ENCODE measurements around the gene TDRD1.

The TDRD1 gene

DNA sequence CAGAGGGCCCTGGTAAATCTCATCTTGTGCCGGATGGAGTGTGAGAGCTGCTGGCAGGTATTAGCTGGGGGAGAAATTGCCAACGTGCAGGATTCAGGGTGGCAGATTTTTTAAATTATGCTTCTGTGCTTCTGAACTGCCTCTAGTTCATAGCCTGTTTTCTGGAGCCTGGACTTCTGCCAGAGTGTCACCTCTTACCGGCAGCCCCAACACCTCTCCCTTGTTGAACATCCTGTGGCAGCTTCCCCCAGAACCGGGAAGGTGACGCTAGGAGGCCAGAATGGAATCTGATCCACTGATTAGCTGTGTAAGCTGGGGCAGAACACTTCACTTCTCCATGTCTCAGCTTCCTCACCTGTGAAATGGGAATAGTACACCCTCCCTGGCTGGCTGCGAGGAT, 65.0 kb downstream of the TDRD1 start:
- Histone ChIP-seq H3K4me3 (ENCODE audit: insufficient read length, low read depth) (no peak overlapping the region), H3K36me3 (ENCODE audit: insufficient read depth, insufficient read length, low read length) (no peaks in the 10 kb centered on the region), H3K9me3 (ENCODE audit: insufficient read depth, low read length) (no peaks in the 10 kb centered on the region), H3K9ac (ENCODE audit: insufficient read length, low read depth) (no peak overlapping the region), H3K27me3 (ENCODE audit: insufficient read depth, insufficient read length) (peaks cover 25% of the 10 kb centered on the region), H3K4me1 (ENCODE audit: insufficient read depth, insufficient read length) (peaks cover 2% of the 10 kb centered on the region)
- TF ChIP-seq SUZ12 (IDR thresholded peaks at IDR 0.05; ENCODE audit: extremely low read depth, insufficient read depth, insufficient read length) (no peak), ZNF274 (IDR thresholded peaks at IDR 0.05; ENCODE audit: low read depth, low read length) (no peak), YY1 (IDR thresholded peaks at IDR 0.05; ENCODE audit: insufficient read depth, insufficient read length) (no peak)
- no peak for DNase-seq (ENCODE audit: low read depth, low spot score)

DNA sequence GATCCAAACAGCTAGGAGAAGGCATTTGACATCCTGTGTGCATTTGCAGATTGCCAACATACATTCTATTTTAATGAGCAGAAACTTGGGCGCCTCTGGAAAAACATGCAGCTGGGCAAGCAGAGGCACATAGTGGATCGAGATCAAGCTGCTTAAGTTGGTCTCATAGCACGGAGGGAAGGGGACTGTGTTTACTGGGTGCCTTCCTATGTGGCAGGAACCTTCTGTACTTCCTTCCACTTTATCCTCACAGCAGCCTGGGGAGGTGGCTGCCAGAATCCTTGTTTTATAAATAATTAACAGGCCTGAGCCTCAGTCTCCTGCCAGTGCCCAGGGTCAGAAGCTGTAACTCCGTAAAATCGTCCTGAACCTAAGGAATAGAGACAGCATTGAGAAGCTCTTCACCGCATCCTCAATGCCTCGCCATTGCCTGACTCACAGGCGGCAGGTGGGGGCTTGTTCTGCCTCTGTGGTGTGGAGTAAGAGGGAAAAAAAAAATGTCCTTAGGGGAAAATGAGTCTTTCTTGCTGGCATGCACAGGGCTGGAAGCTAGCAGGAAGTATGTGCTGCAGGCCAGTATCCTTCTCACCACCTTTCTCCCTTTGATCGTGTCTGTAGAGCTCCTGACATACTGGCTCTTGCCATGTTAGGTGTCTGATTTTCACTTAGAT, 66.1 kb downstream of the TDRD1 start:
- Histone ChIP-seq H3K4me3 (ENCODE audit: insufficient read length, low read depth) (no peak overlapping the region), H3K27me3 (ENCODE audit: insufficient read depth, insufficient read length) (peaks cover 14% of the 10 kb centered on the region), H3K9ac (ENCODE audit: insufficient read length, low read depth) (no peak overlapping the region), H3K9me3 (ENCODE audit: insufficient read depth, low read length) (no peaks in the 10 kb centered on the region), H3K36me3 (ENCODE audit: insufficient read depth, insufficient read length, low read length) (no peaks in the 10 kb centered on the region), H3K4me1 (ENCODE audit: insufficient read depth, insufficient read length) (no peaks in the 10 kb centered on the region)
- DNase-seq (ENCODE audit: low read depth, low spot score): no peak
- TF ChIP-seq ZNF274 (IDR thresholded peaks at IDR 0.05; ENCODE audit: low read depth, low read length) (no peak), SUZ12 (IDR thresholded peaks at IDR 0.05; ENCODE audit: extremely low read depth, insufficient read depth, insufficient read length) (no peak), YY1 (IDR thresholded peaks at IDR 0.05; ENCODE audit: insufficient read depth, insufficient read length) (no peak)

- H3K4me3 ChIP-seq (ENCODE audit: insufficient read length, low read depth): no peak overlapping the region
- H3K9me3 ChIP-seq (ENCODE audit: insufficient read depth, low read length): no peaks in the 10 kb centered on the region
- H3K9ac ChIP-seq (ENCODE audit: insufficient read length, low read depth): no peak overlapping the region
- no peaks in the 10 kb centered on the region for H3K4me1 ChIP-seq (ENCODE audit: insufficient read depth, insufficient read length)
- H3K27me3 ChIP-seq (ENCODE audit: insufficient read depth, insufficient read length): peaks cover 4% of the 10 kb centered on the region
- DNase-seq (ENCODE audit: low read depth, low spot score): no peak
- TF ChIP-seq ZNF274 (IDR thresholded peaks at IDR 0.05; ENCODE audit: low read depth, low read length): no peak
- no peak for TF ChIP-seq YY1 (IDR thresholded peaks at IDR 0.05; ENCODE audit: insufficient read depth, insufficient read length)
- TF ChIP-seq SUZ12 (IDR thresholded peaks at IDR 0.05; ENCODE audit: extremely low read depth, insufficient read depth, insufficient read length): no peak
- H3K36me3 ChIP-seq (ENCODE audit: insufficient read depth, insufficient read length, low read length): no peaks in the 10 kb centered on the region
Measured at GRCh38 chr10:114246679-114247305, 67.6 kb downstream of the TDRD1 start.

GRCh38 chr10:114250236-114250635, 71.1 kb downstream of the TDRD1 start:
- Histone ChIP-seq H3K9ac (ENCODE audit: insufficient read length, low read depth) (no peak overlapping the region), H3K4me1 (ENCODE audit: insufficient read depth, insufficient read length) (no peaks in the 10 kb centered on the region), H3K27me3 (ENCODE audit: insufficient read depth, insufficient read length) (no peaks in the 10 kb centered on the region), H3K4me3 (ENCODE audit: insufficient read length, low read depth) (no peak overlapping the region), H3K36me3 (ENCODE audit: insufficient read depth, insufficient read length, low read length) (no peaks in the 10 kb centered on the region), H3K9me3 (ENCODE audit: insufficient read depth, low read length) (no peaks in the 10 kb centered on the region)
- no peak for DNase-seq (ENCODE audit: low read depth, low spot score)
- no peak for TF ChIP-seq ZNF274 (IDR thresholded peaks at IDR 0.05; ENCODE audit: low read depth, low read length)
- TF ChIP-seq YY1 (IDR thresholded peaks at IDR 0.05; ENCODE audit: insufficient read depth, insufficient read length): no peak
- TF ChIP-seq SUZ12 (IDR thresholded peaks at IDR 0.05; ENCODE audit: extremely low read depth, insufficient read depth, insufficient read length): no peak

GRCh38 chr10:114250716-114251115, 71.6 kb downstream of the TDRD1 start:
- no peak for TF ChIP-seq SUZ12 (IDR thresholded peaks at IDR 0.05; ENCODE audit: extremely low read depth, insufficient read depth, insufficient read length)
- TF ChIP-seq ZNF274 (IDR thresholded peaks at IDR 0.05; ENCODE audit: low read depth, low read length): no peak
- no peak for TF ChIP-seq YY1 (IDR thresholded peaks at IDR 0.05; ENCODE audit: insufficient read depth, insufficient read length)
- Histone ChIP-seq H3K36me3 (ENCODE audit: insufficient read depth, insufficient read length, low read length) (no peaks in the 10 kb centered on the region), H3K9ac (ENCODE audit: insufficient read length, low read depth) (no peak overlapping the region), H3K27me3 (ENCODE audit: insufficient read depth, insufficient read length) (no peaks in the 10 kb centered on the region), H3K4me1 (ENCODE audit: insufficient read depth, insufficient read length) (no peaks in the 10 kb centered on the region), H3K4me3 (ENCODE audit: insufficient read length, low read depth) (no peak overlapping the region), H3K9me3 (ENCODE audit: insufficient read depth, low read length) (no peaks in the 10 kb centered on the region)
- DNase-seq (ENCODE audit: low read depth, low spot score): no peak

- no peak for DNase-seq (ENCODE audit: low read depth, low spot score)
- no peaks in the 10 kb centered on the region for H3K9me3 ChIP-seq (ENCODE audit: insufficient read depth, low read length)
- no peak overlapping the region for H3K4me3 ChIP-seq (ENCODE audit: insufficient read length, low read depth)
- H3K36me3 ChIP-seq (ENCODE audit: insufficient read depth, insufficient read length, low read length): no peaks in the 10 kb centered on the region
- H3K4me1 ChIP-seq (ENCODE audit: insufficient read depth, insufficient read length): no peaks in the 10 kb centered on the region
- no peak overlapping the region for H3K9ac ChIP-seq (ENCODE audit: insufficient read length, low read depth)
- H3K27me3 ChIP-seq (ENCODE audit: insufficient read depth, insufficient read length): no peaks in the 10 kb centered on the region
- TF ChIP-seq YY1 (IDR thresholded peaks at IDR 0.05; ENCODE audit: insufficient read depth, insufficient read length) (no peak), ZNF274 (IDR thresholded peaks at IDR 0.05; ENCODE audit: low read depth, low read length) (no peak), SUZ12 (IDR thresholded peaks at IDR 0.05; ENCODE audit: extremely low read depth, insufficient read depth, insufficient read length) (no peak)
Measured at GRCh38 chr10:114252092-114252491, 72.9 kb downstream of the TDRD1 start.

DNA sequence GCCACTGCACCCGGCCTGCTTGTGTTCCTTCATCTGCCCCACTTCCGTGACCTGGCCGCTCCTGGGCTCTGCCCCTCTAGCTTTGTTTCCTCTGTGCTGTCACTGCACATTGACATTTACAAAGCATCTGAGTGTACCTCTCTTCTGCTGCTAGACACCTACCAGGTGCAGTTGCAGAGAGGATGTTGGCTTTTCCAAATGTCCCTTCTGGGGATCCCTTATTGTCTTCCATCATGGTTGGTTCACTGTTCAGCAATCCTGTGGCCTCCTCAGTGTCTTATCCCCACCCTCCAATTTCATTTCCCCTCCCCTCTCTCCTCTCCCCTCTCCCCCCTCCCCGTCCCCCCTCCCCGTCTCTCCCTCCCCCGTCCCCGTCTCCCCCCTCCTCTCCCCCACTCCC, 73.7 kb downstream of the TDRD1 start:
- no peaks in the 10 kb centered on the region for H3K36me3 ChIP-seq (ENCODE audit: insufficient read depth, insufficient read length, low read length)
- H3K4me1 ChIP-seq (ENCODE audit: insufficient read depth, insufficient read length): no peaks in the 10 kb centered on the region
- DNase-seq (ENCODE audit: low read depth, low spot score): no peak
- TF ChIP-seq SUZ12 (IDR thresholded peaks at IDR 0.05; ENCODE audit: extremely low read depth, insufficient read depth, insufficient read length): no peak
- TF ChIP-seq YY1 (IDR thresholded peaks at IDR 0.05; ENCODE audit: insufficient read depth, insufficient read length): no peak
- TF ChIP-seq ZNF274 (IDR thresholded peaks at IDR 0.05; ENCODE audit: low read depth, low read length): no peak
- H3K4me3 ChIP-seq (ENCODE audit: insufficient read length, low read depth): no peak overlapping the region
- H3K27me3 ChIP-seq (ENCODE audit: insufficient read depth, insufficient read length): no peaks in the 10 kb centered on the region
- H3K9me3 ChIP-seq (ENCODE audit: insufficient read depth, low read length): no peaks in the 10 kb centered on the region
- no peak overlapping the region for H3K9ac ChIP-seq (ENCODE audit: insufficient read length, low read depth)

Measured in NT2/D1 (cell line).